Measurements from ENCODE around the gene CD151.
A peak's percentile ranks its signal among the peaks of the same experiment; 100 is the strongest.

CD151 gene

GRCh38 chr11:815675-816432 lies 16.9 kb upstream of the CD151 start:
- no peak for DNase-seq

GRCh38 chr11:816433-816779 lies 16.3 kb upstream of the CD151 start:
- DNase-seq = no peak

- DNase-seq = no peak
Observed at GRCh38 chr11:818396-819128, 14.2 kb upstream of the CD151 start, which contains the start of gene PNPLA2. Gene PNPLA2, plus strand, starts transcription at chr11:818914. Its CDS starts 805 bp downstream, at chr11:819719.

- peak; percentile 84 for DNase-seq
Observed at GRCh38 chr11:819129-819931, 13.4 kb upstream of the CD151 start.

- peak; percentile 44 for DNase-seq
Observed at GRCh38 chr11:819943-820649, 12.7 kb upstream of the CD151 start.

GRCh38 chr11:820655-821511 lies 11.9 kb upstream of the CD151 start:
- DNase-seq = no peak

GRCh38 chr11:821512-822371 lies 11.0 kb upstream of the CD151 start:
- no peak for DNase-seq

GRCh38 chr11:823441-824291 lies 9.1 kb upstream of the CD151 start:
- DNase-seq = no peak

- peak; percentile 88 for DNase-seq
Observed at GRCh38 chr11:824292-824880, 8.4 kb upstream of the CD151 start.

GRCh38 chr11:824942-825341 lies 7.8 kb upstream of the CD151 start:
- peak; percentile 52 for DNase-seq

- DNase-seq = no peak
Observed at GRCh38 chr11:825366-826226, 7.2 kb upstream of the CD151 start.

GRCh38 chr11:826227-826621 lies 6.5 kb upstream of the CD151 start:
- DNase-seq = no peak

- no peak for DNase-seq
Observed at GRCh38 chr11:826836-827145, 6.0 kb upstream of the CD151 start.

- no peak for DNase-seq
Observed at GRCh38 chr11:827146-827896, 5.4 kb upstream of the CD151 start.

- DNase-seq = no peak
Observed at GRCh38 chr11:827897-828192, 4.9 kb upstream of the CD151 start, which contains the start of gene CRACR2B. Gene CRACR2B, plus strand, starts transcription at chr11:827919. Its CDS starts 689 bp downstream, at chr11:828608.

- DNase-seq = no peak
Observed at GRCh38 chr11:828506-829175, 4.1 kb upstream of the CD151 start.

- no peak for DNase-seq
Observed at GRCh38 chr11:829176-829846, 3.4 kb upstream of the CD151 start.

Data from NCI-H1092 treated with DMSO at 0.1 percent for 48 hours (cell line).